HEK293 (cell line): ENCODE results near the gene CD37.

ENCODE experiments used
- CTCF ChIA-PET: fragments of 350-600 bp; formaldehyde crosslinking; extraction: SDS; loops from one replicate; lab custom pipeline; 2021; ENCODE audit warnings: antibody characterized with exemption; lab: Yijun Ruan, JAX
- POLR2A ChIA-PET: fragments of 300-600 bp; formaldehyde crosslinking; extraction: SDS; loops from one replicate; lab custom pipeline; 2020; ENCODE audit warnings: antibody characterized with exemption, inconsistent platforms; lab: Yijun Ruan, JAX
- H3K27ac ChIP-seq: fragments of 200-500 bp; sonication (Bioruptor generic); 2 replicates; pipeline ENCODE4 v1.5.1; 2014; ENCODE audit warnings: low read depth, low read length, control low read depth, inconsistent platforms; ENCODE audit errors: extremely low read depth
- H3K36me3 ChIP-seq, 2 experiments: fragments of 200-500 bp in 1 of 2; sonication (Bioruptor generic) in 1 of 2; 1 replicate in 1 of 2; 2 replicates in 1 of 2; pipeline ENCODE4 v1.5.1; 2014 to 2017; ENCODE audit warnings: inconsistent platforms in 2 of 2, low read length in 2 of 2; ENCODE audit not compliant: control insufficient read depth in 2 of 2, insufficient read depth in 1 of 2
- H3K4me1 ChIP-seq: fragments of 200-500 bp; sonication (Bioruptor generic); 2 replicates; pipeline ENCODE4 v1.5.1; 2014; ENCODE audit warnings: mild to moderate bottlenecking, low read length, inconsistent platforms; ENCODE audit not compliant: control insufficient read depth, insufficient read depth
- H3K4me3 ChIP-seq: 2 replicates; pipeline ENCODE4 v1.5.1; 2011; ENCODE audit warnings: low read depth, mild to moderate bottlenecking, control low read depth, low read length, moderate library complexity
- H3K9me3 ChIP-seq: fragments of 200-500 bp; sonication (Bioruptor generic); 2 replicates; pipeline ENCODE4 v1.5.1; 2014; ENCODE audit warnings: low read depth, low read length, inconsistent platforms; ENCODE audit not compliant: control insufficient read depth, insufficient read depth
- BCL11B ChIP-seq: fragments of 450-650 bp; formaldehyde crosslinking; IDR thresholded peaks from 2 replicates; pipeline ENCODE4 v1.5.1; 2016; ENCODE audit warnings: low read depth, missing biosample characterization, missing genetic modification characterization
- GFI1B ChIP-seq: fragments of 450-650 bp; formaldehyde crosslinking; IDR thresholded peaks from 2 replicates; pipeline ENCODE4 v1.5.1; 2016; ENCODE audit warnings: missing biosample characterization, missing genetic modification characterization
- HIC1 ChIP-seq: fragments of 450-650 bp; formaldehyde crosslinking; IDR thresholded peaks from 2 replicates; pipeline ENCODE4 v1.5.1; 2016; ENCODE audit warnings: missing biosample characterization, missing genetic modification characterization
- OSR2 ChIP-seq: fragments of 450-650 bp; formaldehyde crosslinking; IDR thresholded peaks from 2 replicates; pipeline ENCODE4 v1.5.1; 2016; ENCODE audit warnings: missing biosample characterization, missing genetic modification characterization
- ZNF157 ChIP-seq: fragments of 450-650 bp; formaldehyde crosslinking; IDR thresholded peaks from 2 replicates; pipeline ENCODE4 v1.5.1; 2016; ENCODE audit warnings: missing biosample characterization, missing genetic modification characterization
- ZNF223 ChIP-seq: fragments of 450-650 bp; formaldehyde crosslinking; IDR thresholded peaks from 2 replicates; pipeline ENCODE4 v1.5.1; 2016; ENCODE audit warnings: missing biosample characterization, missing genetic modification characterization
- ZNF239 ChIP-seq: fragments of 450-650 bp; formaldehyde crosslinking; IDR thresholded peaks from 2 replicates; pipeline ENCODE4 v1.5.1; 2016; ENCODE audit warnings: missing biosample characterization, missing genetic modification characterization
- ZNF248 ChIP-seq: fragments of 450-650 bp; formaldehyde crosslinking; IDR thresholded peaks from 2 replicates; pipeline ENCODE4 v1.5.1; 2017; ENCODE audit warnings: missing biosample characterization, missing genetic modification characterization
- ZNF302 ChIP-seq: fragments of 450-650 bp; formaldehyde crosslinking; IDR thresholded peaks from 2 replicates; pipeline ENCODE4 v1.5.1; 2016; ENCODE audit warnings: missing biosample characterization, missing genetic modification characterization, low read depth
- ZNF335 ChIP-seq: fragments of 450-650 bp; formaldehyde crosslinking; conservative IDR thresholded peaks from 2 replicates; pipeline ENCODE4 v1.5.1; 2016; ENCODE audit warnings: missing biosample characterization, missing genetic modification characterization
- ZNF37A ChIP-seq: fragments of 450-650 bp; IDR thresholded peaks from 2 replicates; pipeline ENCODE4 v1.5.1; 2018; ENCODE audit warnings: missing biosample characterization, missing genetic modification characterization
- ZNF48 ChIP-seq: fragments of 450-650 bp; formaldehyde crosslinking; IDR thresholded peaks from 2 replicates; pipeline ENCODE4 v1.5.1; 2016; ENCODE audit warnings: missing biosample characterization, missing genetic modification characterization
- ZNF600 ChIP-seq: fragments of 450-650 bp; formaldehyde crosslinking; IDR thresholded peaks from 2 replicates; pipeline ENCODE4 v1.5.1; 2016; ENCODE audit warnings: missing biosample characterization, missing genetic modification characterization
- ZNF677 ChIP-seq: fragments of 450-650 bp; IDR thresholded peaks from 2 replicates; pipeline ENCODE4 v1.5.0; 2018; ENCODE audit warnings: missing biosample characterization, mild to moderate bottlenecking, missing genetic modification characterization, moderate library complexity
- ZNF768 ChIP-seq: fragments of 450-650 bp; formaldehyde crosslinking; IDR thresholded peaks from 2 replicates; pipeline ENCODE4 v1.5.1; 2018; ENCODE audit warnings: missing biosample characterization, mild to moderate bottlenecking, missing genetic modification characterization
- ZNF830 ChIP-seq: fragments of 450-650 bp; IDR thresholded peaks from 2 replicates; pipeline ENCODE4 v1.5.0; 2018; ENCODE audit warnings: missing biosample characterization, missing genetic modification characterization, low read depth, mild to moderate bottlenecking, moderate library complexity
- TF ChIP-seq, protein P1 (sequence below): fragments of 450-650 bp; formaldehyde crosslinking; IDR thresholded peaks from 2 replicates; pipeline ENCODE4 v1.5.1; 2016; ENCODE audit warnings: missing biosample characterization, missing genetic modification characterization

The CD37 gene

DNA sequence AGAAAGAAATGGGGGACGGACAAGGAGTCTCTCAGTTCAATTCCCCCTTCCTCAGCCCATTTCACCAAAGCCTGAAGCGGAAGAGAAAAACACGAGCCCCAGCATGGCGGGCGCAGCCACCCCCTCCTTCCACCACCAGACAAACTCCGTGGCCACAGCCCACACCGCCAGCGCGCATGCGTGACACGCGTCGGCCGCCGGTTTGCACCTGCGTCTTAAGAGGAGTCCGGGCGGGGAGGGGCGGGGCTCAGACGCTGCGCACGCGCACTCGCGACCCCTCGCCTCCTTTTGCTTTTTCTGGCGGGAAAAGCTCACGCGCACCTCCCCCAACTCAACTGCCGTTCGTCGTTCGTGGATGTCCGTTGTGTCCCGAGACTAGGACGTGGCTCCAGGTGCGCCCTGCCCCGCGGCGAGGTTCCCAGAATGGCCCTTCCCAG lies 52.7 kb downstream of the CD37 start, which contains the start of gene KASH5:
Gene KASH5 (plus strand): TSS at position 314 of the 437 bp plus-strand sequence. CDS start 2,635 bp downstream, outside the sequence.
- no peaks in the 10 kb centered on the region for H3K36me3 ChIP-seq
- H3K9me3 ChIP-seq = no peaks in the 10 kb centered on the region
- TF ChIP-seq OSR2 (tag by site-specific recombination) (no peak), ZNF157 (tag by site-specific recombination) (no peak)
- no peak within 1 kb of the TSS for H3K4me3 ChIP-seq
- no peaks in the 10 kb centered on the region for H3K4me1 ChIP-seq
- H3K27ac ChIP-seq = no peak within 1 kb of the TSS
- ChIA-PET CTCF (interaction anchor here (1.0 kb wide), 2 partner anchors 18 to 88 kb away, joined by 4 read pairs; no protein-coding TSS in a partner anchor), POLR2A (interaction anchor here (0.6 to 0.7 kb wide), 2 partner anchors 16 to 170 kb away, joined by 3 read pairs; no protein-coding TSS in a partner anchor)

DNA sequence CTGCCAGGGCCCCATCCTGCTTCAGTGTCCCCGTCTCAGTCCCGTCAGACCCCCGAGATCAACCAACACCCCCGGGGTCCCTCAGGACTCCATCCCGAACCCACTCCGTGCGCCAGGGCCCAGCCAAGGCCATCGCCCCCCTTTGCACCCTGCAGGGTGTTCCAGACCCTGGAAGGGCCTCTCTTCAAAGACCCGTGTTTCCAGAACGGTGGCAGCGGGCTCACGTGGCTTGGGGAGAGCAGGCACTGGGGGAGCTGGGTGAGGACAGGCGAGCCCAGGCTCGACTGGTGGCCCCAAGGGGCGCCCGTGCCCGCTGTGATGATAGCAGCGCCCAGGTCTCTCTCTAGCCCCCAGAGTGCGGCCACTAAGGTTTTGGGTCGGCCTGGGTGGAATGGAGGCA lies 54.2 kb downstream of the CD37 start:
- ChIA-PET CTCF (interaction anchor here (0.6 to 3.4 kb wide), 6 partner anchors 26 to 423 kb away, joined by 3 to 33 read pairs (median 4); partner anchors contain the start of genes DKKL1, GFY and PIH1D1), POLR2A (no interaction called here)
- Histone ChIP-seq H3K4me3 (no peak overlapping the region), H3K36me3 (no peaks in the 10 kb centered on the region), H3K4me1 (no peaks in the 10 kb centered on the region), H3K9me3 (no peaks in the 10 kb centered on the region), H3K27ac (no peak overlapping the region)
- TF ChIP-seq HIC1 (no peak), GFI1B (tag by site-specific recombination) (no peak), ZNF768 (tag by site-specific recombination) (no peak), ZNF302 (tag by site-specific recombination) (no peak), ZNF335 (tag by site-specific recombination) (no peak), BCL11B (tag by site-specific recombination) (no peak), ZNF48 (tag by site-specific recombination) (no peak), ZNF37A (tag by site-specific recombination) (no peak), ZNF677 (no peak), ZNF830 (no peak), ZNF248 (tag by site-specific recombination) (no peak), ZNF239 (no peak), ZNF600 (tag by site-specific recombination) (no peak), ZNF223 (tag by site-specific recombination) (no peak)
- TF ChIP-seq, protein P1, sequence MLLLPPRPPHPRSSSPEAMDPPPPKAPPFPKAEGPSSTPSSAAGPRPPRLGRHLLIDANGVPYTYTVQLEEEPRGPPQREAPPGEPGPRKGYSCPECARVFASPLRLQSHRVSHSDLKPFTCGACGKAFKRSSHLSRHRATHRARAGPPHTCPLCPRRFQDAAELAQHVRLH (tag by site-specific recombination) = no peak
